Kidney epithelial cell (primary cell): ENCODE data around the gene WDR82. TPM values are rescaled to one million over a fixed set of nuclear protein-coding genes. Genes with fewer than 3 reads are reported as not detected.

Experiments used
- DNase-seq: peaks from one replicate; pipeline ENCODE4 v3.0.0-alpha.2; 2010; ENCODE audit warnings: low read depth
- H3K27me3 ChIP-seq: 2 replicates; pipeline ENCODE4 v1.6.0; 2011; ENCODE audit warnings: low read length; ENCODE audit not compliant: control insufficient read depth, insufficient read depth
- H3K36me3 ChIP-seq: 2 replicates; pipeline ENCODE4 v1.5.1; 2011; ENCODE audit warnings: low read length; ENCODE audit not compliant: control insufficient read depth, insufficient read depth
- H3K4me3 ChIP-seq: 2 replicates; pipeline ENCODE4 v1.5.1; 2011; ENCODE audit warnings: low read depth, mild to moderate bottlenecking, control low read depth, low read length
- CTCF ChIP-seq: IDR thresholded peaks from 2 replicates; pipeline ENCODE4 v1.5.1; 2011; ENCODE audit warnings: mild to moderate bottlenecking, moderate library complexity, low read length, control low read depth, inconsistent platforms; ENCODE audit not compliant: insufficient read depth, poor library complexity, severe bottlenecking
- total RNA-seq: library from RNA; depleted of rRNA; stranded (reverse); fragments of >200 nt; gene quantifications from 2 replicates; pipeline ENCODE4 v1.2.3, GENCODE V29; 2015

The WDR82 gene
- total RNA-seq, 1 donor from 2014 or later, result 49.0 TPM

GRCh38 chr3:52323526-52324295 lies 45.3 kb upstream of the WDR82 start:
- Histone ChIP-seq H3K27me3 (peaks cover 3% of the 10 kb centered on the region), H3K4me3 (no peak overlapping the region), H3K36me3 (no peaks in the 10 kb centered on the region)
- TF ChIP-seq CTCF, result no peak
- DNase-seq, result no peak

DNA sequence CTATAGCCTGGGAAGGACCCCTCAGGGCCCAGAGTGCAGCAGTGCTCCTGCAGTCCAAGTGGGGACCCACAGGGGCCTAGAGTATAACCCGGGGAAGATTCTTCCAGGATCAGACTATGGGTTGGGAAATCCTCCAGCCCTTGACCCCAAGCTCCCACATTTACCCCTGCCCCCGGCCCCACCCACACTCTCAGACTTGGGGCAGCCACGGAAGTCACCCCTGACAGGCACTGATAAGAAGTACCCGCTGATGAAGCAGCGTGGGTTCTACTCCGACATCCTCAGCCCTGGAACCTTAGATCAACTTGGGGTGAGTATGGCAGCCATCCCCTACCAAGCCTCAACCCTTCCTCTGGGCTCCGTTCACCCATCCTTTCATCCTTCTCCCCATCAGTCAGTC lies 44.0 kb upstream of the WDR82 start:
- Histone ChIP-seq H3K4me3 (no peak overlapping the region), H3K36me3 (no peaks in the 10 kb centered on the region), H3K27me3 (peaks cover 9% of the 10 kb centered on the region)
- no peak for TF ChIP-seq CTCF
- no peak for DNase-seq

DNA sequence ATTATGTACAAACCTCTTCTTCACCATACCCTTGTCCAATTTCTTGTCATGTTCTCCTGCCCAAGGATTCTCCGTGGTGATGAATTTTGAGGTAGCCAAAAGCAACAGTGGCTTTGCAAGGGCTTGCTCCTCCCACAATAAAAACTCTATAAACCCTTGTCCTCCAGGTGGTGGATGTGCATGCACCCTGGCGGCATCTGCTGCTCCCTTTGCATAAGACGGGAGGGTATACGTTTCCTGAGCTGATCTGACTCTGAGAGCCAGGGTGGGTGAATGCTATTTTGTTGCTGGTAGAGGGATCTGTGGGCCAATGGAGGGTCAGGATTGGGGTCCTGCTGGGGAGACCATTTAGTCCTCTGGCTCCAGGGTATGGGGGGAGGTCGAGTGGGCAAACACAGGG lies 43.0 kb upstream of the WDR82 start:
- Histone ChIP-seq H3K27me3 (peaks cover 9% of the 10 kb centered on the region), H3K4me3 (no peak overlapping the region), H3K36me3 (no peaks in the 10 kb centered on the region)
- TF ChIP-seq CTCF, result no peak
- no peak for DNase-seq

DNA sequence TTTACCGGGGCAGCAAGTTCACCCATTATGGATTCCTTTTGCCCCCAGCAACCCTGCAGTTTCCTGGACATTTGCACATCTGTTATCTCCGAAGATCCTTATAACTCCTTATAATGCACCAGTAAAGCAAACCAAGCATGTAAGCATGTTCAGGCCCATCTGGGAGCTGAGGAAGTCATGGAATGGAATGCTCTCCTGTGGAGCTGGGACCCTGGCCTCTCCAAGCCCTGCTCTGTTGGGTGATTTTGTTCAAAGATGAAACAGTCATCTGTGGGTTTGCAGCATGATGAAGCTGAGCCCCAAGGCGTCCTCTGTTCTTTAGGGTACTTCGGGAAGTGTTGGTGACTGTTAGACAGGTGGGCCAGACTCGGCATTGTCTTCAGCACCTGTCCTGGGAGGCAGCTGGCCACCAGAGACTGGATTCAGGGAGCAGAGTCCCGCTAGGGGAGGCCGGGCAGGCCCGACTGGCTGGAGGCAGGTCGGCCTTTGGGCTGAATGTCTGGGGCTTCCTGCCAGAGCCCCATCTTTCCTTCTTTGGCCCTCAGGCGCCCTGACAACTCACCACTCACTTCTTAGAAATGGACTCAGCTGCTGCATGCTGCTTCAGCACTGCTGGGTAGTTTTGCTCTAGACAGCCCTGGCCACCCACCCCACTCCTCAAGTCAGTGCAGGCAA lies 41.6 kb upstream of the WDR82 start:
- no peak for TF ChIP-seq CTCF
- Histone ChIP-seq H3K27me3 (peaks cover 9% of the 10 kb centered on the region), H3K36me3 (no peaks in the 10 kb centered on the region), H3K4me3 (no peak overlapping the region)
- DNase-seq, result no peak

- H3K4me3 ChIP-seq, result no peak overlapping the region
- TF ChIP-seq CTCF, result no peak
- no peaks in the 10 kb centered on the region for H3K36me3 ChIP-seq
Measured at GRCh38 chr3:52318186-52318816, 39.9 kb upstream of the WDR82 start.

More at GRCh38 chr3:52318186-52318816, 39.9 kb upstream of the WDR82 start:
- H3K27me3 ChIP-seq, result peaks cover 9% of the 10 kb centered on the region
- DNase-seq, result no peak
